ENCODE measurements around the gene MED8.

- TF ChIP-seq CTCF (IDR thresholded peaks at IDR 0.05) (no peak), EZH2 (IDR thresholded peaks at IDR 0.05) (no peak)
Measured at GRCh38 chr1:43377831-43378230, 11.8 kb downstream of the MED8 start.

Data from neural progenitor cell (in vitro differentiated cells).